Loucy (cell line): ENCODE results near the gene MLH1.

Source experiments
- H2AFZ ChIP-seq: fragments of 200-600 bp; sonication (generic); 2 replicates; pipeline ENCODE4 v1.6.0; 2016; ENCODE audit warnings: antibody characterized with exemption, mild to moderate bottlenecking, low read length, moderate library complexity
- H3F3A ChIP-seq: fragments of 200-600 bp; 2 replicates; pipeline ENCODE4 v1.6.0; 2016; ENCODE audit warnings: antibody characterized with exemption, low read depth, mild to moderate bottlenecking
- H3K27me3 ChIP-seq: fragments of 200-600 bp; sonication (generic); 2 replicates; pipeline ENCODE4 v1.6.1; 2014; ENCODE audit warnings: low read length, mild to moderate bottlenecking; ENCODE audit not compliant: insufficient read depth, poor library complexity, severe bottlenecking
- H3K36me3 ChIP-seq: fragments of 200-600 bp; sonication (generic); 2 replicates; pipeline ENCODE4 v1.6.1; 2016; ENCODE audit warnings: low read length; ENCODE audit not compliant: insufficient read depth
- H3K4me1 ChIP-seq: fragments of 200-600 bp; sonication (generic); 2 replicates; pipeline ENCODE4 v1.5.1; 2014; ENCODE audit warnings: low read length, mild to moderate bottlenecking; ENCODE audit not compliant: insufficient read depth, poor library complexity, severe bottlenecking
- H3K4me2 ChIP-seq: fragments of 200-600 bp; sonication (generic); 2 replicates; pipeline ENCODE4 v1.6.0; 2014; ENCODE audit warnings: antibody characterized with exemption, low read length, low read depth, mild to moderate bottlenecking; ENCODE audit not compliant: poor library complexity, severe bottlenecking
- H3K4me3 ChIP-seq: fragments of 200-600 bp; sonication (generic); 2 replicates; pipeline ENCODE4 v1.5.1; 2014; ENCODE audit warnings: low read length, mild to moderate bottlenecking, mixed read lengths; ENCODE audit not compliant: poor library complexity, severe bottlenecking
- H3K79me2 ChIP-seq: fragments of 200-600 bp; sonication (generic); 2 replicates; pipeline ENCODE4 v1.6.1; 2014; ENCODE audit warnings: low read length; ENCODE audit not compliant: insufficient read depth
- H3K9ac ChIP-seq: fragments of 200-600 bp; sonication (generic); 2 replicates; pipeline ENCODE4 v1.6.0; 2014; ENCODE audit warnings: mild to moderate bottlenecking, low read depth, low read length, moderate library complexity; ENCODE audit not compliant: poor library complexity, severe bottlenecking
- H3K9me2 ChIP-seq: fragments of 200-600 bp; sonication (generic); replicated peaks from 2 replicates; pipeline ENCODE4 v1.6.1; 2016; ENCODE audit warnings: low read depth, low read length, mixed read lengths
- H3K9me3 ChIP-seq: fragments of 200-600 bp; sonication (generic); 2 replicates; pipeline ENCODE4 v1.6.1; 2014; ENCODE audit warnings: mild to moderate bottlenecking, antibody characterized with exemption, low read length, low read depth; ENCODE audit not compliant: insufficient read depth
- H4K20me1 ChIP-seq: fragments of 200-600 bp; sonication (generic); 2 replicates; pipeline ENCODE4 v1.6.0; 2014; ENCODE audit warnings: antibody characterized with exemption, low read length, mild to moderate bottlenecking; ENCODE audit not compliant: insufficient read depth, poor library complexity, severe bottlenecking
- EZH2phosphoT487 ChIP-seq: fragments of 200-600 bp; IDR thresholded peaks from 2 replicates; pipeline ENCODE4 v1.6.1; 2018; ENCODE audit warnings: antibody characterized with exemption, mild to moderate bottlenecking, moderate library complexity, borderline replicate concordance
- TF ChIP-seq, protein P1 (sequence below): fragments of 200-600 bp; sonication (generic); conservative IDR thresholded peaks from 2 replicates; pipeline ENCODE4 v1.5.1; 2014; ENCODE audit warnings: mild to moderate bottlenecking, antibody characterized with exemption, low read length

Gene MLH1

DNA sequence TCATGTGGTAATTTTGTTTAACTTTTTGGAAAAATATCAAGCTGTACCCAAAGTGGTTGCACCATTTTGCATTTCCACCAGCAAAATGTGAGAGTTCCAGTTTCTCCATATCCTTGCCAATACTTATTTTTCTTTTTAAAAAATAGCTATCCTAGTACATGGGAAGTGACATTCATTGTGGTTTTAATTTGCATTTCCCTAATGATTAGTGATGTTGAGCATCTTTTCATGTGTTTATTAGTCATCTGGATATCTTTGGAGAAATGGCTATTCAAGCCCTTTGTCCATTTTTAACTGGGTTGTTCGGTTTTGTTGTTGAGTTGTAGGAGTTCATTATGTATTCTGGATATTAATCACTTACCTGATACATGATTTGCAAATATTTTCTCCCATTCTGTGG lies 29.0 kb upstream of the MLH1 start:
- no peaks in the 10 kb centered on the region for H3K9me3 ChIP-seq
- no peak for TF ChIP-seq EZH2phosphoT487
- TF ChIP-seq, protein P1, sequence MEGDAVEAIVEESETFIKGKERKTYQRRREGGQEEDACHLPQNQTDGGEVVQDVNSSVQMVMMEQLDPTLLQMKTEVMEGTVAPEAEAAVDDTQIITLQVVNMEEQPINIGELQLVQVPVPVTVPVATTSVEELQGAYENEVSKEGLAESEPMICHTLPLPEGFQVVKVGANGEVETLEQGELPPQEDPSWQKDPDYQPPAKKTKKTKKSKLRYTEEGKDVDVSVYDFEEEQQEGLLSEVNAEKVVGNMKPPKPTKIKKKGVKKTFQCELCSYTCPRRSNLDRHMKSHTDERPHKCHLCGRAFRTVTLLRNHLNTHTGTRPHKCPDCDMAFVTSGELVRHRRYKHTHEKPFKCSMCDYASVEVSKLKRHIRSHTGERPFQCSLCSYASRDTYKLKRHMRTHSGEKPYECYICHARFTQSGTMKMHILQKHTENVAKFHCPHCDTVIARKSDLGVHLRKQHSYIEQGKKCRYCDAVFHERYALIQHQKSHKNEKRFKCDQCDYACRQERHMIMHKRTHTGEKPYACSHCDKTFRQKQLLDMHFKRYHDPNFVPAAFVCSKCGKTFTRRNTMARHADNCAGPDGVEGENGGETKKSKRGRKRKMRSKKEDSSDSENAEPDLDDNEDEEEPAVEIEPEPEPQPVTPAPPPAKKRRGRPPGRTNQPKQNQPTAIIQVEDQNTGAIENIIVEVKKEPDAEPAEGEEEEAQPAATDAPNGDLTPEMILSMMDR: no peak
- no peaks in the 10 kb centered on the region for H3K27me3 ChIP-seq
- H3K4me3 ChIP-seq: no peak overlapping the region
- no peaks in the 10 kb centered on the region for H3F3A ChIP-seq
- peak overlapping the region; percentile 16; the same call in 1 of the 2 replicates for H2AFZ ChIP-seq
- H3K9ac ChIP-seq: no peak overlapping the region
- H3K9me2 ChIP-seq: no peaks in the 10 kb centered on the region
- H3K36me3 ChIP-seq: no peaks in the 10 kb centered on the region
- H3K4me1 ChIP-seq: peaks cover 23% of the 10 kb centered on the region
- peak overlapping the region; percentile 28 for H3K4me2 ChIP-seq
- no peaks in the 10 kb centered on the region for H3K79me2 ChIP-seq
- no peaks in the 10 kb centered on the region for H4K20me1 ChIP-seq

DNA sequence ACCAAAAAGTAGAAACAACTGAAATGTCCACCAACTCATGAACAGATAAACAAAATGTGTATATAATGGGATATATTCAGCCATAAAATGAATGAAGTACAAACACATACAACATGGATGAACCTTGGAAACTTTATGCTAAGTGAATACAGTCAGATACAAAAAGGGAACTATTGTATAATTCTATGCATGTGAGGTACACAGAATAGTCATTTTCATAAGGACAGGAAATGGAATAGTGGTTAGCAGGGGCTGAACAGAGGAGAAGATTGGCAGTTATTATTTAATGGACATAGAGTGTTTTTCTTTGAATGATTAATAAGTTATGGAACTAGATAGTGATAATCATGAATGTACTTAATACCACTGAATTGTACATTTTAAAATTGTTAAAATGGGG lies 28.5 kb upstream of the MLH1 start:
- Histone ChIP-seq H3K36me3 (no peaks in the 10 kb centered on the region), H3K27me3 (no peaks in the 10 kb centered on the region), H3F3A (no peaks in the 10 kb centered on the region), H3K9me3 (no peaks in the 10 kb centered on the region), H2AFZ (peak overlapping the region; percentile 43), H3K79me2 (no peaks in the 10 kb centered on the region), H3K4me3 (no peak overlapping the region), H3K9me2 (no peaks in the 10 kb centered on the region), H4K20me1 (no peaks in the 10 kb centered on the region), H3K4me1 (peaks cover 25% of the 10 kb centered on the region), H3K9ac (no peak overlapping the region), H3K4me2 (peak overlapping the region; percentile 28)
- no peak for TF ChIP-seq EZH2phosphoT487
- TF ChIP-seq, protein P1: no peak

DNA sequence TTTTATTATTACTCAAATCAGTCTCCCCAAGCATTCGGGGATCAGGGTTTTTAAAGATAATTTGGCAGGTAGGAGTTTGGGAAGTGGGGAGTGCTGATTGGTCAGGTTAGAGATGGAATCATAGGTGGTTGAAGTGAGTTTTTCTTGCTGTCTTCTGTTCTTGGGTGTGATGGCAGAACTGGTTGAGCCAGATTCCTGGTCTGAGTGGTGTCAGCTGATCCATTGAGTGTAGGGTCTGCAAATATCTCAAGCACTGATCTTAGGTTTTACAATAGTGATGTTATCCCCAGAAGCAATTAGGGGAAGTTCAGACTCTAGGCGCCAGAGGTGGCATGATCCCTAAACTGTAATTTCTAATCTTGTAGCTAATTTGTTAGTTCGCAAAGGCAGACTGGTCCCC lies 27.9 kb upstream of the MLH1 start:
- no peaks in the 10 kb centered on the region for H3K9me3 ChIP-seq
- H3K9ac ChIP-seq: no peak overlapping the region
- H3F3A ChIP-seq: no peaks in the 10 kb centered on the region
- H3K4me1 ChIP-seq: peaks cover 30% of the 10 kb centered on the region
- H3K36me3 ChIP-seq: no peaks in the 10 kb centered on the region
- H3K4me2 ChIP-seq: no peak overlapping the region
- no peaks in the 10 kb centered on the region for H3K27me3 ChIP-seq
- no peak for TF ChIP-seq EZH2phosphoT487
- TF ChIP-seq, protein P1: no peak
- H4K20me1 ChIP-seq: no peaks in the 10 kb centered on the region
- no peak overlapping the region for H3K4me3 ChIP-seq
- peak overlapping the region; percentile 43 for H2AFZ ChIP-seq
- no peaks in the 10 kb centered on the region for H3K79me2 ChIP-seq
- H3K9me2 ChIP-seq: no peaks in the 10 kb centered on the region
